ENCODE data around the gene ZBTB18.

The ZBTB18 gene

GRCh38 chr1:244076740-244077139 is 25.7 kb downstream of the ZBTB18 start:
- peaks cover 13% of the 10 kb centered on the region for H3K27me3 ChIP-seq (ENCODE audit: insufficient read depth, poor library complexity, severe bottlenecking)

GRCh38 chr1:244077473-244078220 is 26.6 kb downstream of the ZBTB18 start:
- DNase-seq (ENCODE audit: low read depth in 1 of 2, low spot score in 1 of 2), result peak in 1 of 2 experiments; percentile 67
- Histone ChIP-seq H3K4me3 (replicated peaks; ENCODE audit: insufficient read depth, low read length) (peak overlapping the region; percentile 6; the same call in 1 of the 2 replicates), H3K27me3 (ENCODE audit: insufficient read depth, poor library complexity, severe bottlenecking) (peaks cover 13% of the 10 kb centered on the region), H3K27ac (replicated peaks) (no peak overlapping the region)
- TF ChIP-seq GABPA (IDR thresholded peaks at IDR 0.05; ENCODE audit: low read depth) (no peak), SPI1 (IDR thresholded peaks at IDR 0.05; ENCODE audit: borderline replicate concordance, low read depth) (peak; percentile 54; the same call in 1 of the 2 replicates), POLR2AphosphoS5 (IDR thresholded peaks at IDR 0.05; ENCODE audit: low read depth) (no peak)

More at GRCh38 chr1:244076740-244077139, 25.7 kb downstream of the ZBTB18 start:
- H3K4me3 ChIP-seq (replicated peaks; ENCODE audit: insufficient read depth, low read length), result no peak overlapping the region
- DNase-seq (ENCODE audit: low read depth in 1 of 2, low spot score in 1 of 2), result no peak
- TF ChIP-seq SPI1 (IDR thresholded peaks at IDR 0.05; ENCODE audit: borderline replicate concordance, low read depth), result no peak
- TF ChIP-seq CTCF (IDR thresholded peaks at IDR 0.05; ENCODE audit: insufficient read depth, low read length), result no peak
- no peak for TF ChIP-seq GABPA (IDR thresholded peaks at IDR 0.05; ENCODE audit: low read depth)
- TF ChIP-seq POLR2AphosphoS5 (IDR thresholded peaks at IDR 0.05; ENCODE audit: low read depth), result no peak
- TF ChIP-seq, protein P1, sequence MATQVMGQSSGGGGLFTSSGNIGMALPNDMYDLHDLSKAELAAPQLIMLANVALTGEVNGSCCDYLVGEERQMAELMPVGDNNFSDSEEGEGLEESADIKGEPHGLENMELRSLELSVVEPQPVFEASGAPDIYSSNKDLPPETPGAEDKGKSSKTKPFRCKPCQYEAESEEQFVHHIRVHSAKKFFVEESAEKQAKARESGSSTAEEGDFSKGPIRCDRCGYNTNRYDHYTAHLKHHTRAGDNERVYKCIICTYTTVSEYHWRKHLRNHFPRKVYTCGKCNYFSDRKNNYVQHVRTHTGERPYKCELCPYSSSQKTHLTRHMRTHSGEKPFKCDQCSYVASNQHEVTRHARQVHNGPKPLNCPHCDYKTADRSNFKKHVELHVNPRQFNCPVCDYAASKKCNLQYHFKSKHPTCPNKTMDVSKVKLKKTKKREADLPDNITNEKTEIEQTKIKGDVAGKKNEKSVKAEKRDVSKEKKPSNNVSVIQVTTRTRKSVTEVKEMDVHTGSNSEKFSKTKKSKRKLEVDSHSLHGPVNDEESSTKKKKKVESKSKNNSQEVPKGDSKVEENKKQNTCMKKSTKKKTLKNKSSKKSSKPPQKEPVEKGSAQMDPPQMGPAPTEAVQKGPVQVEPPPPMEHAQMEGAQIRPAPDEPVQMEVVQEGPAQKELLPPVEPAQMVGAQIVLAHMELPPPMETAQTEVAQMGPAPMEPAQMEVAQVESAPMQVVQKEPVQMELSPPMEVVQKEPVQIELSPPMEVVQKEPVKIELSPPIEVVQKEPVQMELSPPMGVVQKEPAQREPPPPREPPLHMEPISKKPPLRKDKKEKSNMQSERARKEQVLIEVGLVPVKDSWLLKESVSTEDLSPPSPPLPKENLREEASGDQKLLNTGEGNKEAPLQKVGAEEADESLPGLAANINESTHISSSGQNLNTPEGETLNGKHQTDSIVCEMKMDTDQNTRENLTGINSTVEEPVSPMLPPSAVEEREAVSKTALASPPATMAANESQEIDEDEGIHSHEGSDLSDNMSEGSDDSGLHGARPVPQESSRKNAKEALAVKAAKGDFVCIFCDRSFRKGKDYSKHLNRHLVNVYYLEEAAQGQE (IDR thresholded peaks at IDR 0.05; ENCODE audit: insufficient replicate concordance, low read depth), result no peak
- H3K27ac ChIP-seq (replicated peaks), result no peak overlapping the region

DNA sequence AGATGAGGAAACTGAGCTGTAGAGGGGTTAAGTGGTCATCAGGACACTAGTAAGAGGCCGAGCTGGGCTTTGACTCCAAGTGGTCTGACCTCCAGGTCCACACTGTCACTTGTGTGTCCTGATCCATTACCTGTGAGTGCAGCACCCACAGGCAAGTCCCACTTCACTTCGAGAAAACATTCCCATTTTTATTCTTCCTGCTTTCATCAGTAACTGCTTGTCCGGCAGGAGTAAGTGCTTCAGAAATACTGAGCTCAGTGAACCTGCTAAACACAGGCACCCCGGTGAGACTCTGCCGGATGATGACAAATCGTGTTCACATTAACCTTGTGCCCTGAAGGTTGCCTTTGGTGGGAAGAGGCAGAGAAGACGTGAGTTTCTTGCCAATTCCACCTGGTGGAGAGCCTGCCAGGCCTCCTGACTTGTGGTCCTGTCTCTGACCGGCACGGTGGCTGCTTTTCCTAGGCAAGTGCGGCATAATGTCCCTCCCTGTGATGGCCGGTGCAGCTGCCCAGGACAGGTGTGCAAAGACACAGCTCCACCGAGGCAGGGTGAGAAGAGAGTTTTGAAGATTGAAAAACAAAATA is 29.4 kb downstream of the ZBTB18 start:
- Histone ChIP-seq H3K27ac (replicated peaks) (no peak overlapping the region), H3K4me3 (replicated peaks; ENCODE audit: insufficient read depth, low read length) (no peak overlapping the region), H3K27me3 (ENCODE audit: insufficient read depth, poor library complexity, severe bottlenecking) (peaks cover 7% of the 10 kb centered on the region)
- TF ChIP-seq, protein P1 (IDR thresholded peaks at IDR 0.05; ENCODE audit: insufficient replicate concordance, low read depth), result no peak
- TF ChIP-seq POLR2AphosphoS5 (IDR thresholded peaks at IDR 0.05; ENCODE audit: low read depth) (no peak), GABPA (IDR thresholded peaks at IDR 0.05; ENCODE audit: low read depth) (no peak), CTCF (IDR thresholded peaks at IDR 0.05; ENCODE audit: insufficient read depth, low read length) (no peak), SPI1 (IDR thresholded peaks at IDR 0.05; ENCODE audit: borderline replicate concordance, low read depth) (no peak)
- DNase-seq (ENCODE audit: low read depth in 1 of 2, low spot score in 1 of 2), result no peak

DNA sequence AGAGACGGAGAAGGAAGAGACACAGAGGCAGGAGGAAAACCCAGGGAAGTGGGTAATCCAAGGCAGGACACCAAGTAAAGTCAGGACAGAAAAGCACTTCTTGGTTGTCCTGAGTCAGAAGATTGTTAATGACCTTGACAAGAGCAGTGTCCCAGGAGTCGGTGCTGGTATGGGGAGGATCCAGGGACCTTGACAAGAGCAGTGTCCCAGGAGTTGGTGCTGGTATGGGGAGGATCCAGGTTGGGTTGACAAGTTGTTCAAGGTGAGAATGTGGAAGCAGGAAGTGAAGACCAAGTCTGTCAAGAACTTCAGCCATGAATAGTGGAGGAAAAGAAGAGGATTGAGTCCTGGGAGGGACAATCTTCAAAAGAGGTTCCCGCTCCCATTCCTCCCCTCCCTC is 31.9 kb downstream of the ZBTB18 start:
- TF ChIP-seq SPI1 (IDR thresholded peaks at IDR 0.05; ENCODE audit: borderline replicate concordance, low read depth) (no peak), GABPA (IDR thresholded peaks at IDR 0.05; ENCODE audit: low read depth) (no peak), CTCF (IDR thresholded peaks at IDR 0.05; ENCODE audit: insufficient read depth, low read length) (no peak)
- Histone ChIP-seq H3K27ac (replicated peaks) (no peak overlapping the region), H3K27me3 (ENCODE audit: insufficient read depth, poor library complexity, severe bottlenecking) (no peaks in the 10 kb centered on the region), H3K4me3 (replicated peaks; ENCODE audit: insufficient read depth, low read length) (no peak overlapping the region)
- no peak for DNase-seq (ENCODE audit: low read depth in 1 of 2, low spot score in 1 of 2)
